MM.1S (cell line): ENCODE results near the gene OR10H5.

Experiments
- DNase-seq: peaks from one replicate; pipeline ENCODE4 v3.0.0-alpha.2; 2015
- H2AFZ ChIP-seq: fragments of 300-600 bp; sonication (generic); 2 replicates; pipeline ENCODE4 v1.6.0; 2016; ENCODE audit warnings: antibody characterized with exemption, low read length
- H3F3A ChIP-seq: fragments of 300-600 bp; sonication (generic); 2 replicates; pipeline ENCODE4 v1.6.1; 2016; ENCODE audit warnings: mild to moderate bottlenecking, antibody characterized with exemption, low read length, moderate library complexity, mixed read lengths; ENCODE audit not compliant: insufficient read depth
- H3K27ac ChIP-seq: fragments of 300-600 bp; sonication (generic); 2 replicates; pipeline ENCODE4 v1.5.1; 2016; ENCODE audit warnings: mild to moderate bottlenecking, low read length
- H3K27me3 ChIP-seq: fragments of 300-600 bp; sonication (generic); replicated peaks from 2 replicates; pipeline ENCODE4 v1.6.0; 2016; ENCODE audit warnings: low read length; ENCODE audit not compliant: insufficient read depth
- H3K36me3 ChIP-seq: fragments of 300-600 bp; sonication (generic); replicated peaks from 2 replicates; pipeline ENCODE4 v1.6.1; 2016; ENCODE audit warnings: mild to moderate bottlenecking, low read length, mixed read lengths; ENCODE audit not compliant: insufficient read depth
- H3K4me1 ChIP-seq: fragments of 300-600 bp; sonication (generic); 2 replicates; pipeline ENCODE4 v1.6.1; 2016; ENCODE audit warnings: low read length, mixed read lengths
- H3K4me2 ChIP-seq: fragments of 300-600 bp; sonication (generic); 2 replicates; pipeline ENCODE4 v1.6.0; 2016; ENCODE audit warnings: low read depth, low read length
- H3K4me3 ChIP-seq: fragments of 300-600 bp; sonication (generic); 2 replicates; pipeline ENCODE4 v1.5.1; 2016; ENCODE audit warnings: low read length, mixed read lengths
- H3K79me2 ChIP-seq: fragments of 300-600 bp; sonication (generic); 2 replicates; pipeline ENCODE4 v1.6.1; 2016; ENCODE audit warnings: mixed run types, low read length, mixed read lengths
- H3K9ac ChIP-seq: fragments of 300-600 bp; sonication (generic); 2 replicates; pipeline ENCODE4 v1.6.1; 2016; ENCODE audit warnings: low read length, mixed read lengths
- H3K9me2 ChIP-seq: fragments of 300-600 bp; sonication (generic); replicated peaks from 2 replicates; pipeline ENCODE4 v1.6.1; 2016; ENCODE audit warnings: mild to moderate bottlenecking, low read length, mixed read lengths; ENCODE audit not compliant: insufficient read depth
- H3K9me3 ChIP-seq: fragments of 300-600 bp; sonication (generic); replicated peaks from 2 replicates; pipeline ENCODE4 v1.6.1; 2016; ENCODE audit warnings: mild to moderate bottlenecking, low read length, mixed read lengths; ENCODE audit not compliant: insufficient read depth
- H4K20me1 ChIP-seq: fragments of 300-600 bp; sonication (generic); 2 replicates; pipeline ENCODE4 v1.6.1; 2016; ENCODE audit warnings: mild to moderate bottlenecking, low read length, moderate library complexity, mixed read lengths; ENCODE audit not compliant: insufficient read depth
- CTCF ChIP-seq: fragments of 300-600 bp; sonication (generic); IDR thresholded peaks from 2 replicates; pipeline ENCODE4 v1.5.1; 2016; ENCODE audit warnings: antibody characterized with exemption, low read length, mixed read lengths
- EZH2 ChIP-seq: fragments of 300-600 bp; sonication (generic); optimal IDR thresholded peaks from 2 replicates; pipeline ENCODE3; 2017; ENCODE audit warnings: low read depth, mild to moderate bottlenecking, antibody characterized with exemption, low read length, mixed read lengths
- EZH2phosphoT487 ChIP-seq: fragments of 300-600 bp; sonication (generic); IDR thresholded peaks from 2 replicates; pipeline ENCODE4 v1.6.1; 2018; ENCODE audit warnings: antibody characterized with exemption, low read length

OR10H5 gene

GRCh38 chr19:15776991-15777970, 10.2 kb upstream of the OR10H5 start:
- Histone ChIP-seq H3K4me3 (no peak overlapping the region), H3K4me2 (no peak overlapping the region), H2AFZ (no peak overlapping the region), H3K4me1 (no peaks in the 10 kb centered on the region), H4K20me1 (no peaks in the 10 kb centered on the region), H3K27ac (no peak overlapping the region), H3K9me2 (no peaks in the 10 kb centered on the region), H3K79me2 (no peaks in the 10 kb centered on the region), H3K27me3 (peaks cover 19% of the 10 kb centered on the region), H3K36me3 (no peaks in the 10 kb centered on the region), H3K9ac (no peak overlapping the region), H3F3A (no peaks in the 10 kb centered on the region), H3K9me3 (no peaks in the 10 kb centered on the region)
- no peak for DNase-seq
- no peak for TF ChIP-seq EZH2
- no peak for TF ChIP-seq CTCF
- no peak for TF ChIP-seq EZH2phosphoT487

- H2AFZ ChIP-seq = no peak overlapping the region
- no peaks in the 10 kb centered on the region for H3K4me1 ChIP-seq
- DNase-seq = no peak
- H4K20me1 ChIP-seq = no peaks in the 10 kb centered on the region
- TF ChIP-seq EZH2phosphoT487 (no peak), EZH2 (no peak), CTCF (no peak)
- no peak overlapping the region for H3K27ac ChIP-seq
- no peaks in the 10 kb centered on the region for H3K79me2 ChIP-seq
- H3F3A ChIP-seq = no peaks in the 10 kb centered on the region
- no peaks in the 10 kb centered on the region for H3K36me3 ChIP-seq
- H3K9me3 ChIP-seq = no peaks in the 10 kb centered on the region
- no peaks in the 10 kb centered on the region for H3K9me2 ChIP-seq
- H3K9ac ChIP-seq = no peak overlapping the region
- H3K27me3 ChIP-seq = peaks cover 22% of the 10 kb centered on the region
- H3K4me3 ChIP-seq = no peak overlapping the region
- no peak overlapping the region for H3K4me2 ChIP-seq
These were observed 7.5 kb upstream of the OR10H5 start for GRCh38 chr19:15779756-15780476.

- Histone ChIP-seq H4K20me1 (no peaks in the 10 kb centered on the region), H3K79me2 (no peaks in the 10 kb centered on the region)
These were observed 6.6 kb upstream of the OR10H5 start for GRCh38 chr19:15780610-15781418.

More at GRCh38 chr19:15780610-15781418, 6.6 kb upstream of the OR10H5 start:
- no peak overlapping the region for H3K4me3 ChIP-seq
- TF ChIP-seq EZH2 (no peak), CTCF (no peak), EZH2phosphoT487 (no peak)
- H3K27me3 ChIP-seq = peaks cover 17% of the 10 kb centered on the region; the same call in 1 of the 2 replicates
- no peak overlapping the region for H3K4me2 ChIP-seq
- H3K9me3 ChIP-seq = no peaks in the 10 kb centered on the region
- DNase-seq = no peak
- H3K9me2 ChIP-seq = no peaks in the 10 kb centered on the region
- H3K4me1 ChIP-seq = no peaks in the 10 kb centered on the region
- no peaks in the 10 kb centered on the region for H3F3A ChIP-seq
- no peak overlapping the region for H3K9ac ChIP-seq
- H3K27ac ChIP-seq = no peak overlapping the region
- no peaks in the 10 kb centered on the region for H3K36me3 ChIP-seq
- H2AFZ ChIP-seq = no peak overlapping the region
